ENCODE results near the gene GPR143. TPM values are rescaled to one million over a fixed set of nuclear protein-coding genes. Genes with fewer than 3 reads are reported as not detected.

GPR143 gene
- total and polyA plus RNA-seq, 9 of the 15 experiments (the other 6 are each of a cell fraction or from before 2014, with no cell fraction given) = not detected

DNA sequence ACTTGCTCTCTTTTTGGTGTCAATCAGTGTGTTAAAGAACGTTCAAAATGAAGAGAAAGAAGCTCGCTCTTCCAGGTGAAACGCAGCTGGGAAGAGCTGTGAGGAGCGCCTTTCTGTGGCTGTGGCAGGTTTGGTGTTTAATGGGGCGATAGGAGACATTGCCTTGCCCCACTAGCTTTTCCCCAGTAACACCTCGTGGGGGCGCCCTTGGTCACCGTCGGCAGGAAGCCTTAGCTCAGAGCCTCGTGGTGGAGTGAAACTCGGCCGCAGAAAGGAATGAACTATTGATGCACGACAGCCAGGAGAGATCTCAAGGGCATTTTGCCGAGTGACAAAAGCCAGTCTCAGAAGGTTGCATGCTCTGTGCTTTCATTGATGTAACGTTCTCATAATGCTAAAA is 65.1 kb downstream of the GPR143 start:
- Histone ChIP-seq H3K9ac (ENCODE audit: insufficient read depth in 1 of 2, low read depth in 2 of 2, low read length in 2 of 2) (no peak overlapping the region), H3K4me1 (replicated peaks in 1 of 2; ENCODE audit: control insufficient read depth in 2 of 2, insufficient read depth in 2 of 2, low read length in 2 of 2) (no peaks in the 10 kb centered on the region), H3K4me2 (ENCODE audit: insufficient read depth, low read length) (no peak overlapping the region), H2AFZ (ENCODE audit: low read depth, low read length) (no peak overlapping the region), H3K27me3 (ENCODE audit: control insufficient read depth in 2 of 2, insufficient read depth in 2 of 2, low read length in 2 of 2) (no peaks in the 10 kb centered on the region), H3K79me2 (ENCODE audit: control insufficient read depth, insufficient read depth, low read length) (no peaks in the 10 kb centered on the region), H3K4me3 (no peak overlapping the region), H4K20me1 (replicated peaks; ENCODE audit: control insufficient read depth, insufficient read depth, low read length) (no peaks in the 10 kb centered on the region), H3K9me3 (replicated peaks; ENCODE audit: control insufficient read depth, insufficient read depth, low read depth, low read length) (no peaks in the 10 kb centered on the region), H3K9me1 (ENCODE audit: control insufficient read depth, insufficient read depth, low read length) (no peaks in the 10 kb centered on the region), H3K36me3 (ENCODE audit: control insufficient read depth, insufficient read depth, low read length) (peaks cover 35% of the 10 kb centered on the region; the same call in 2 of the 3 replicates), H3K27ac (ENCODE audit: extremely low read depth, low read depth, low read length) (no peak overlapping the region)
- ATAC-seq = no peak
- intact Hi-C loops (cut with micrococcal nuclease) (no loop called here), in situ Hi-C loops (cut with MboI) (no loop called here)
- 78% methylated on average over 8 of the region's 15 CpGs for WGBS (ENCODE audit: insufficient coverage, low coverage, missing lambda C conversion rate)
- no TSS peak for BruUV-seq (replicated peaks)
- no peak for FAIRE-seq
- no peak for DNase-seq (ENCODE audit: extremely low read depth in 1 of 4, low spot score in 3 of 4)
- ChIA-PET CTCF (ENCODE audit: low intra/inter-chr PET ratio) (no interaction called here), POLR2A (no interaction called here)
- TF ChIP-seq ZNF282 (CRISPR knock-in tag; IDR thresholded peaks at IDR 0.05) (no peak), NRF1 (conservative IDR thresholded peaks at IDR 0.05 in 1 of 2, IDR thresholded peaks at IDR 0.05 in 1 of 2) (no peak), ZNF384 (IDR thresholded peaks at IDR 0.05; ENCODE audit: low read depth, low read length) (no peak), POLR2G (IDR thresholded peaks at IDR 0.05; ENCODE audit: low read depth, low read length) (no peak), ZNF778 (CRISPR knock-in tag; IDR thresholded peaks at IDR 0.05) (no peak), ZNF184 (CRISPR knock-in tag; IDR thresholded peaks at IDR 0.05) (no peak), DNMT1 (IDR thresholded peaks at IDR 0.05) (no peak), SAP30 (IDR thresholded peaks at IDR 0.05; ENCODE audit: borderline replicate concordance, insufficient read depth, low read depth, low read length, poor library complexity, severe bottlenecking) (no peak), MAZ (CRISPR knock-in tag; conservative IDR thresholded peaks at IDR 0.05 in 1 of 2, IDR thresholded peaks at IDR 0.05 in 1 of 2) (no peak)
- TF ChIP-seq, protein P1, sequence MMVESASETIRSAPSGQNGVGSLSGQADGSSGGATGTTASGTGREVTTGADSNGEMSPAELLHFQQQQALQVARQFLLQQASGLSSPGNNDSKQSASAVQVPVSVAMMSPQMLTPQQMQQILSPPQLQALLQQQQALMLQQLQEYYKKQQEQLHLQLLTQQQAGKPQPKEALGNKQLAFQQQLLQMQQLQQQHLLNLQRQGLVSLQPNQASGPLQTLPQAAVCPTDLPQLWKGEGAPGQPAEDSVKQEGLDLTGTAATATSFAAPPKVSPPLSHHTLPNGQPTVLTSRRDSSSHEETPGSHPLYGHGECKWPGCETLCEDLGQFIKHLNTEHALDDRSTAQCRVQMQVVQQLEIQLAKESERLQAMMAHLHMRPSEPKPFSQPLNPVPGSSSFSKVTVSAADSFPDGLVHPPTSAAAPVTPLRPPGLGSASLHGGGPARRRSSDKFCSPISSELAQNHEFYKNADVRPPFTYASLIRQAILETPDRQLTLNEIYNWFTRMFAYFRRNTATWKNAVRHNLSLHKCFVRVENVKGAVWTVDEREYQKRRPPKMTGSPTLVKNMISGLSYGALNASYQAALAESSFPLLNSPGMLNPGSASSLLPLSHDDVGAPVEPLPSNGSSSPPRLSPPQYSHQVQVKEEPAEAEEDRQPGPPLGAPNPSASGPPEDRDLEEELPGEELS (CRISPR knock-in tag; IDR thresholded peaks at IDR 0.05; ENCODE audit: borderline replicate concordance) = no peak
- TF ChIP-seq, protein P2, sequence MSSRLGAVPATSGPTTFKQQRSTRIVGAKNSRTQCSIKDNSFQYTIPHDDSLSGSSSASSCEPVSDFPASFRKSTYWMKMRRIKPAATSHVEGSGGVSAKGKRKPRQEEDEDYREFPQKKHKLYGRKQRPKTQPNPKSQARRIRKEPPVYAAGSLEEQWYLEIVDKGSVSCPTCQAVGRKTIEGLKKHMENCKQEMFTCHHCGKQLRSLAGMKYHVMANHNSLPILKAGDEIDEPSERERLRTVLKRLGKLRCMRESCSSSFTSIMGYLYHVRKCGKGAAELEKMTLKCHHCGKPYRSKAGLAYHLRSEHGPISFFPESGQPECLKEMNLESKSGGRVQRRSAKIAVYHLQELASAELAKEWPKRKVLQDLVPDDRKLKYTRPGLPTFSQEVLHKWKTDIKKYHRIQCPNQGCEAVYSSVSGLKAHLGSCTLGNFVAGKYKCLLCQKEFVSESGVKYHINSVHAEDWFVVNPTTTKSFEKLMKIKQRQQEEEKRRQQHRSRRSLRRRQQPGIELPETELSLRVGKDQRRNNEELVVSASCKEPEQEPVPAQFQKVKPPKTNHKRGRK (tag; IDR thresholded peaks at IDR 0.05) = no peak
- TF ChIP-seq, protein P3, sequence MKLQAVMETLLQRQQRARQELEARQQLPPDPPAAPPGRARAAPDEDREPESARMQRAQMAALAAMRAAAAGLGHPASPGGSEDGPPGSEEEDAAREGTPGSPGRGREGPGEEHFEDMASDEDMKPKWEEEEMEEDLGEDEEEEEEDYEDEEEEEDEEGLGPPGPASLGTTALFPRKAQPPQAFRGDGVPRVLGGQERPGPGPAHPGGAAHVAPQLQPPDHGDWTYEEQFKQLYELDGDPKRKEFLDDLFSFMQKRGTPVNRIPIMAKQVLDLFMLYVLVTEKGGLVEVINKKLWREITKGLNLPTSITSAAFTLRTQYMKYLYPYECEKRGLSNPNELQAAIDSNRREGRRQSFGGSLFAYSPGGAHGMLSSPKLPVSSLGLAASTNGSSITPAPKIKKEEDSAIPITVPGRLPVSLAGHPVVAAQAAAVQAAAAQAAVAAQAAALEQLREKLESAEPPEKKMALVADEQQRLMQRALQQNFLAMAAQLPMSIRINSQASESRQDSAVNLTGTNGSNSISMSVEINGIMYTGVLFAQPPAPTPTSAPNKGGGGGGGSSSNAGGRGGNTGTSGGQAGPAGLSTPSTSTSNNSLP (IDR thresholded peaks at IDR 0.05; ENCODE audit: borderline replicate concordance, low read depth, low read length) = no peak
- TF ChIP-seq, protein P4, sequence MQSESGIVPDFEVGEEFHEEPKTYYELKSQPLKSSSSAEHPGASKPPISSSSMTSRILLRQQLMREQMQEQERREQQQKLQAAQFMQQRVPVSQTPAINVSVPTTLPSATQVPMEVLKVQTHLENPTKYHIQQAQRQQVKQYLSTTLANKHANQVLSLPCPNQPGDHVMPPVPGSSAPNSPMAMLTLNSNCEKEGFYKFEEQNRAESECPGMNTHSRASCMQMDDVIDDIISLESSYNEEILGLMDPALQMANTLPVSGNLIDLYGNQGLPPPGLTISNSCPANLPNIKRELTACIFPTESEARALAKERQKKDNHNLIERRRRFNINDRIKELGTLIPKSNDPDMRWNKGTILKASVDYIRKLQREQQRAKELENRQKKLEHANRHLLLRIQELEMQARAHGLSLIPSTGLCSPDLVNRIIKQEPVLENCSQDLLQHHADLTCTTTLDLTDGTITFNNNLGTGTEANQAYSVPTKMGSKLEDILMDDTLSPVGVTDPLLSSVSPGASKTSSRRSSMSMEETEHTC (IDR thresholded peaks at IDR 0.05) = no peak
- TF ChIP-seq, protein P5, sequence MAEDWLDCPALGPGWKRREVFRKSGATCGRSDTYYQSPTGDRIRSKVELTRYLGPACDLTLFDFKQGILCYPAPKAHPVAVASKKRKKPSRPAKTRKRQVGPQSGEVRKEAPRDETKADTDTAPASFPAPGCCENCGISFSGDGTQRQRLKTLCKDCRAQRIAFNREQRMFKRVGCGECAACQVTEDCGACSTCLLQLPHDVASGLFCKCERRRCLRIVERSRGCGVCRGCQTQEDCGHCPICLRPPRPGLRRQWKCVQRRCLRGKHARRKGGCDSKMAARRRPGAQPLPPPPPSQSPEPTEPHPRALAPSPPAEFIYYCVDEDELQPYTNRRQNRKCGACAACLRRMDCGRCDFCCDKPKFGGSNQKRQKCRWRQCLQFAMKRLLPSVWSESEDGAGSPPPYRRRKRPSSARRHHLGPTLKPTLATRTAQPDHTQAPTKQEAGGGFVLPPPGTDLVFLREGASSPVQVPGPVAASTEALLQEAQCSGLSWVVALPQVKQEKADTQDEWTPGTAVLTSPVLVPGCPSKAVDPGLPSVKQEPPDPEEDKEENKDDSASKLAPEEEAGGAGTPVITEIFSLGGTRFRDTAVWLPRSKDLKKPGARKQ (CRISPR knock-in tag; IDR thresholded peaks at IDR 0.05) = no peak
